GM18511 (cell line): ENCODE results near the gene CNIH1.
"Not testable (repeated sequence)": the region's sequence is repeated elsewhere in the genome, so short reads cannot be mapped to it uniquely, and the experiment has no call there.

Experiments used
- ATAC-seq: cut with Tn5 transposase; IDR thresholded peaks from one replicate; pipeline ENCODE4 v1.9.1; 2021; ENCODE audit warnings: mild to moderate bottlenecking, moderate library complexity; ENCODE audit not compliant: unreplicated experiment

Gene CNIH1

DNA sequence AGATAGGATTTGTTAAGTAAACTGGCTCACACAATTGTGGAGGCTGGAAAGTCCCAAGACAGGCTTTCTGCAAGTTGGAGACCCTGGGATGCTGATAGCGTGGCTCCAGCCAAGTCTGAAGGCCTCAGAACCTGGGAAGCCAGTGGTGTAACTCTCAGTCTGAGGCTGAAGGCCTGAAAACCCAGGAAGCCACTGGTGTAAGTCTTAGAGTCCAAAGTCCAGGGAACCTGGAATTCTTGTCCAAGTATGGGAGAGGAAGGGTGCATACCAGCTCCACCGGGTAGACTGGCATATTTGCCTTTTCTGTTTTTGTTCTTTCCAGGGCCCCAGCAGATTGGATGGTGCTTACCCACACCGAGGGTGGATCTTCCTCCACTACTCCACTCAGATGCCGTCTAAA, 29.5 kb upstream of the CNIH1 start:
- ATAC-seq: no peak

DNA sequence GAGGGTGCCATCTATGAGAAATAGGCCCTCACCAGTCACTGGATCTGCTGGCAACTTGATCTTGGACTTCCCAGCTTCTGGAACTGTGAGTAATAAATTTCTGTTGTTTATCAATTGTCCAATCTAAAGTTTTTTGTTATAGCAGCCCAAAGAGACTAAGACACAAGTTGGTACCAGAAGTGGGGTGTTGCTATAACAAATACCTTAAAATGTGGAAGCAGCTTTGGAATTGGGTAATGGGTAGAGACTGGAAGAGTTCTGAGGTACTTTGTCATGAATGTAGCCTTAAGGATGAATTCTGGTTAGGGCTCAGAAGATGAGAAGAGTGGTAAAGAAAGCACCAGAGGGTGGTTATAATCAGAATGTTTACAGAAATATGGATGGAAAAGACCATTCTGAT, 26.1 kb upstream of the CNIH1 start:
- ATAC-seq: no peak

DNA sequence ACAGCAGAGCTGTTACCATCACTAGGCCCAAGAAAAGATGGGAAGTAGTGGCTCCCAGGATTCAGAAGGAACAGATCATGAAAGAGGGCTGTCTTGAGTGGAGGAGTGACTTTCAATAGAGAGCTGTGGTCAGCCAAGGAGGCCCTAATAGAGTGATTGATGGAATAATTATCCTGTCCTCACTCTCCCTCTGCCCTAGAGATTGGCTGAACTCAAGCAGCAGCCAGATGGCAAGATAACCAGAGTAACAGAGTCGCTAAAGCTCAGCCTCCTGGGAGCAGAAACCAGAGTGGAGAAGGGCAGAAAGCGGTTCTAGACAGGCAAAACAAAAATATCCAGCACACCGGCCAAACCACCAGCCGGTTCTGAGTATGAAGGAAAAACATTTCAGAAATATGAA, 24.5 kb upstream of the CNIH1 start:
- no peak for ATAC-seq

DNA sequence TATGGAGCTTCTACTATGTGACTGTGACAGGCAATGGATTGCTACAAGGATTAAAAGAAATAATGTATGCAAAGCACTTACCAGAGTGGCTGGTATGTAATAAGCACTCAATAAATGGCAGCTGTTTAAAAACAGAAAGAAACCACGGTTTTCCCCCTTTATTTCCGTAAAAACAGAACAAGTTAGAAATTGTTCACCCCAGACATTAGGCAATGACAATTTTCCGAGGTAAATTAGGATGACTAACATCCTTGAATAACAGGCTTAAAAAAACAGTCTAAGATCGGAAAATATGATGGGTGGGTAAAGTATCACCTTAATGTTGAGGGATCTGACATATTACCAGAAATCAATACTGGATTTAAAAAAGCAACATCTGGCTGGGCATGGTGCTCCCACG, 20.9 kb upstream of the CNIH1 start:
- ATAC-seq: no peak

DNA sequence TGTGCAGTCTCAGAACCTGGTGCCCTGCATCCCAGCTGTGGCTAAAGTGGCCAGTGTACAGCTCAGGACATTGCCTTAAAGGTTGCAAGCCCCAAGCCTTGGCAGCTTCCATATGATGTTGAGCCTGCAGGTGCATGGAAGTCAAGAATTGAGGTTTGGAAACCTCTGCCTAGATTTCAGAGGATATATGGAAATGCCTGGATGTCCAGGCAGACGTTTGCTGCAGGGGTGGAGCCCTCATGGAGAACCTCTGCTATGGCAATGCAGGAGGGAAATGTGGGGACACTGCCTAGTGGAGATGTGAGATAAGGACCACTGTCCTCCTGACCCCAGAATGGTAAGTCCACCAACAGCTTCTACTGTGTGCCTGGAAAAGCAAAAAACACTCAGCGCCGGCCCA, 17.9 kb upstream of the CNIH1 start:
- no peak for ATAC-seq

DNA sequence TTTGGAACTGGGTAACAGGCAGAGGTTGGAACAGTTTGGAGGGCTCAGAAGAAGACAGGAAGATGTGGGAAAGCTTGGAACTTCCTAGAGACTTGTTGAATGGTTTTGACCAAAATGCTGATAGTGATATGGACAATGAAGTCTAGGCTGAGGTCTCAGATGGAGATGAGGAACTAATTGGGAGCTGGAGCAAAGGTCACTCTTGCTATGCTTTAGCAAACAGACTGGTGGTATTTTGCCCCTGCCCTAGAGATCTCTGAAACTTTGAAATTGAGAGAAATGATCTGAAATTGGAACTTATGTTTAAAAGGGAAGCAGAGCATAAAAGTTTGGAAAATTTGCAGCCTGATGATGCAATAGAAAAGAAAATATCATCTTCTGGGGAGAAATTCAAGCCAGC, 17.4 kb upstream of the CNIH1 start:
- not testable (repeated sequence) for ATAC-seq

DNA sequence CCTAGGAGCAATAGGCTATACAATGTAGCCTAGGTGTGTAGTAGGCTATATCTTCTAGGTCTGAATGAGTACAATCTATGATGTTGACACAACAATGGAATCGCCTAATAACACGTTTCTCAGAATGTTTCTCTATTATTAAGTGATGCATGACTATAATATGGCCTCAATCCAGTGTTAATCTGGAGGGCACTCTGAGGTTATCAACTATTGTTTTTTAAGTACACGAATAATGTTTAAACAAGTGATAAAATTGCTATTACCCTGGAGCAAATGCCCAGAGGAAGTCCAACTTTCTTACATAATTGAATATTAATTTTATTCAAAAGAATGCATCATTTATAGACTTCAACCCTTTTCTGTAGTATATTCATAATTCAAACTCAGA, 16.4 kb upstream of the CNIH1 start:
- no peak for ATAC-seq

DNA sequence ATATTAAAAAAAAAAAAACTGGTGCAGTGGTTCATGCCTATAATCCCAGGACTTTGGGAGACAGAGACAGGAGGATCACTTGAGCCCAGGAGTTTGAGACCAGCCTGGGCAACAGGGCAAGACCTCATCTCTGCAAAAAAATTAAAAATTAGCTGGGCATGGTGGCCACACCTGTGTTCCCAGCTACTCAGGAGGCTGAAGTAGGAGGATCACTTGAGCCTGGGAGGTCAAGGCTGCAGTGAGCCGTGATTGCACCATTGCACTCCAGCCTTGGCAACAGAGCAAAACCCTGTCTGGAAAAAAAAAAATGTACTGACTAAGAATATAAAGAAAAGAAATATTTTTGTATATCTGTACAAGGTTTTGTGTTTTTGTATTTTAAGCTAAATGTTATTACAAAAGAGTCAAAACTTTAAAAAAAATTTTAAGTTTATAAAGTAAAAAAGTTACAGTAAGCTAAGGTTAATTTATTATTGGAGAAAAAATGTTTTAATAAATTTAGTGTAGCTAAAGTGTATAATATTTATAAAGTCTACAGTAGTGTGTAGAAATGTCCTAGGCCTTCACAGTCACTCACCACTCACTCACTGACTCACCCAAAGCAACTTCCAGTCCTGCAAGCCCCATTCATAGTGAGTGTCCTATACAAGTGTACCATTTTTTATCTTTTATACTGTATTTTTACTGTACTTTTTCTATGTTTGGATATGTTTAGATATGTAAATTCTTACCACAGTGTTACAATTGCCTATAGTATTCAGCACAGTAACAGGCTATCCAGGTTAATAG, 15.8 kb upstream of the CNIH1 start:
- not testable (repeated sequence) for ATAC-seq

DNA sequence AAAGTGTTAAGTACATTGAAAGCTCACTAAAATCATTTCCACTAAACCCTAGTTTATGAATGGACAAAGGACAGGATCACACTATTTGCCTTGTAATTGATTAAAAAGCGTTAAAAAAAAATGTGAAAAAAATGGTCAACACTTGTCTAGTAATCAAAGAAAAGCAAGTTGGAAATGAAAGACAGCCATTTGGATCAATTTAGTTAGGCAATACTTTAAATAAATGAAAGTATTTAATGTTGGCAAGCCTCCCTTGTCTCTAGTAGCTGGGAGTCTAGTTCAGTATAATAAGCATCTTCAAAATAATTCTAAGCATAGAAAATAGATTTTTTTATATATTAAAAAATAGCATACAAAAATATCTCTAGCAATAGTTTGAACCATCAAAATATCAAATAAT, 14.2 kb upstream of the CNIH1 start:
- no peak for ATAC-seq

DNA sequence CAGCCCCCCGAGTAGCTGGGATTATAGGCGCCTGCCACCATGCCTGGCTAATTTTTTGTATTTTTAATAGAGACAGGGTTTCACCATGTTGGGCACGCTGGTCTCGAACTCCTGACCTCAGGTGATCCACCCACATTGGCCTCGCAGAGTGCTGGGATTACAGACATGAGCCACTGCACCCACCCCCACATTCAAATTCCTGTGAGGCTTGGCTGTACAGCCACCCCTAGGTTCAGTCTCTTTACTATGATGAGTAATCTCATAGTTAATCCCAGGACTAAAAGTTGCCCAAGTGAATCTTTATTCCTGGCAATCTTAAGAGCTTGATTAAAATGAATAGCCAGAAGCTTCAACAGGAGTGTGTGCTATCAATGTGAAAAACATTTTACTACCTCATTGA, 12.8 kb upstream of the CNIH1 start:
- not testable (repeated sequence) for ATAC-seq

DNA sequence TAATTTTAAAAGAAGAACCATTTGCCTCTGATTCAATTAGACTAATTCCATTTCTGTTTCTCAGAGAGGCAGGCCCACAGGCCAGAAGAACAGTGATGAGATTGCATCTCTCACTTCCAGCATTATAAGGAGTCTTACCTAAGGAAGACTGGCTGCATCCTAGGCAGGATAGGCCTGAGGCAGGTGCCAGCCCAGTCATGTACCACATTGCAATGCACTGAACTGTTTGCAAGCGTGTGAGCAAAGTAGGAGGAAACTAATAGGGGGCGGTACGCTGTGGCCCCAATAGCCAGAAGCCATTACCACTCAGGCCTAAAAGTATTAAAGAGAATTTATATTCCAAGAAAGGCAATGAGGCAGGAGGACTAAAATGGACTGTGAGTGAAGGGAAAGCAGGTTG, 12.1 kb upstream of the CNIH1 start:
- no peak for ATAC-seq

DNA sequence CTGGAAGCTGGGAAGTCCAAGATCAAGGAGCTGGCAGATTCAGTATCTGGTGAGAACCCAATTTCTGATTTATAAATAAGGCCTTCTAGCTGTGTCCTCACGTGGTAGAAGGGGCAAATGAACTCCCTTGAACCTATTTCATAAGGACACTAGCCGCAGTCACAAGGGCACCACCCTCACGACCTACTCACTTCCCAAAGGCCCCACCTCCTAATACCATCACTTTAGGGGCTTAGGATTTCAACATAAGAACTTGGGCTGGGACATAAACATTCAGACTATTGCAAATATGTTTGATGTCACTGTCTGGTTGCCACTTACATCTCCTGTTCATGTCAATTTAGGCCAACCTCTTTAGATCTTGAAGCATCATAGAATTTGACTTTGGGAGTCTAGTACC, 10.8 kb upstream of the CNIH1 start:
- ATAC-seq: no peak

DNA sequence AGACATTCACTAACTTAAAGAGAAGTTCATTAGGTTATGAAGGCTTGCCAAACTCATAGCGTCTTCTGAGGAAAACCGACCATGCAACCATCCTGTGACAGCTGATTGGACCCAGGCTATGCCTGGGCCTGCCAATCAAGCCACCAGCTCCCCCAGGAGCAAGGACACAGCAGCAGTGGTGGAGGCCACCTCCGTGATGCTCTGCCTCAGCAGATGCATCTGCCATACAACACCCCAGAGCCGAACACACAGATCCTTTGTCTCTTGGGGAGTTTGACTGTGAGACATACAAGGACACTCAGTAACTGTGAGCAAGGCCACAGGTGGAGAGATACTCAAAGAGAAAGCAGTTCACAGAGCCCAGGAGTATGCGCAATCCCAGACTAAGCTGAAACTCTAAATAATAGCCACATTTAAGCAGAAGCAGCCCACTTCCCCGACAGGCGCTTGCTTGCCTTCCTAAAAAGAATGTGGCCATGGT, 10.0 kb upstream of the CNIH1 start:
- no peak for ATAC-seq

DNA sequence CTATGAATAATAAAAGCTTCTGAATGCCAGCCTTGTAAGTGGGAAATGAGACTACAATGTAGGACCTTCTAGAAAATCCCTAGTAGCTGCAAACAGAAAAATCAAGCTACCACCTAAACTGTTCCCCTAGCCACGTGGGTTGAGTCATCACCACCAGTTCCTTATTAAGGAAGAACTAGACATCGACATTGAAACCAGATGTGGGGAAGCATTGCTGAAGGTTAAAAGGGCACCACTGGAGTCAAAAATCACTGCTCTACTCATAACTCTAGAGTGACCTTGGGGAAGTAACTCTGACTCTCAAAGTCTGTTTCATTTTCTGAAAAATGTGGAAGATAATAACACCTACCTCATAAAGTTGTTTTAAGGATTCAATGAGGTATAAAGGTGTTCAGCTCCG, 9.4 kb upstream of the CNIH1 start:
- peak; percentile 90 for ATAC-seq

DNA sequence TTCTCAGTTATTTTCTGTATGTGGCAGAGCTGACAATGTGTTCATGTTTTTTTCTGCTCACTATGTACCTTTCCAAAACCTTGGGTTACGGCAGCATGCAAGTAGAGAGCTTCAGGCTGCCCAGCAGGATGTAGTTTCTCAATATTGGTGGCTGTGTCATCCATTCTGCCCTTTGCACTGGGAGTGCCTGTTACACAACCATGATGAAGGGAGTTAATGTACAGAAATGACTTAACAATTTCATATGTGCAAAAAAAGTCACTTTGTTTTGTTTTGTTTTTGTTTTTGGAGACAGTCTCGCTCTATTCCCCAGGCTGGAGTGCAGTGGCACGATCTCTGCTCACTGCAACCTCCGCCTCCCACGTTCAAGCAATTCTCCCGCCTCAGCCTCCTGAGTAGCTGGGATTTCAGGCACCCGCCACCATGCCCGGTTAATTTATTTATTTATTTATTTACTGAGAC, 6.1 kb upstream of the CNIH1 start:
- ATAC-seq: no peak

DNA sequence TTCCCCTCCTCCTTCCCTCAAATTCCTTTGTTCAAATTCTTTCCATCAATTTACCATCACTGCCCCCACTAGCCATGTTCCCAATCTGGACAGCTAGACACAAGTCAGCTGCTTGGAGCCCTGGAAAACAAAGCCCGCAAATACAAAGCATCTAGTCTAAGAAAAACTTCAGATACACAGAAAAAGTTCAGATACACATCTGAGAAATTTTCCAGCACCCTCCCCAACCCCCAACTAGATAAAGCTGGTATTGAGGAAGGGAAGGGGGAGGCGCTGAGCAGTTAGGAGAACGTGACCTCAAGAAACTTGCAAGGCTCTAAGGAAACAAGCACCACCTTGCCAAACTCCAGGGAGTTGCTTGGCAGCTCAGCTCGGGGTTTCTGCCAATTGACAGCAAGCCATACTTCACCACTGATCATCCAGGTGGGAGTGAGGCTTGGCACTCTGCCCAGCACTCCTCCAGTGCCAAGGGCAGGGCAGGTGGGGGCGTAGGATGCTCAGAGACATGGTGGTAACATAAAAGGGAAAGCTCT, 5.1 kb upstream of the CNIH1 start:
- no peak for ATAC-seq

DNA sequence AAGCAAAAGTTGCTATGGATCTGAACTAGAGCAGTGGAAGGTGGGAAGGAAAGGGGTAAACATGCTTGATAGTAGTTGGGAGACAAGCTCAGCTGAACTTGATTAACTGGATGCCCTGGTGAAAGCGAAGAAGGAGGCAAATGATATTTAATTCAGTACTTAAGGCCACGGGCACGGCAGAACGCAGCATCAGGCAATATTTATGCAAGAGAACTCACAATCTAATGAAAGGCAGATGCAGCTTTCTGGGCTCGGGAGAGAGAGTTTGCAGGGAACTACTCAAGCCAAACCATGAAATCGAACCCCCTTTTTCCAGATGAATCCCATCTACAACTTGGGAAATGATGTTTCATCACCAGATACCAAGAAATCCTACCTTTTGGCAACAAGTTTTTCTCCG, 3.5 kb upstream of the CNIH1 start:
- ATAC-seq: no peak

DNA sequence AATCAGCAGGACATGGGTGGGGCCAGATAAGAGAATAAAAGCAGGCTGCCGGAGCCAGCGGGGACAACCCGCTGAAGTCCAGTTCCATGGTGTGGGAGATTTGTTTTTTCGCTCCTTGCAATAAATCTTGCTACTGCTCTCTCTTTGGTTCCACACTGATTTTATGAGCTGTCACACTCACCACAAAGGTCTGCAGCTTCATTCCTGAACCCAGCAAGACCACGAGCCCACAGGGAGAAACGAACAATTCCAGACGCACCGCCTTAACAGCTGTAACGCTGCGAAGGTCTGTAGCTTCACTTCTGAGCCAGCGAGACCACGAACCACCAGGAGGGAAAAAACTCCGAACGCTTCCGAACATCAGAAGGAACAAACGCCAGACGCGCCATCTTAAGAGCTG, 2.8 kb upstream of the CNIH1 start:
- no peak for ATAC-seq

DNA sequence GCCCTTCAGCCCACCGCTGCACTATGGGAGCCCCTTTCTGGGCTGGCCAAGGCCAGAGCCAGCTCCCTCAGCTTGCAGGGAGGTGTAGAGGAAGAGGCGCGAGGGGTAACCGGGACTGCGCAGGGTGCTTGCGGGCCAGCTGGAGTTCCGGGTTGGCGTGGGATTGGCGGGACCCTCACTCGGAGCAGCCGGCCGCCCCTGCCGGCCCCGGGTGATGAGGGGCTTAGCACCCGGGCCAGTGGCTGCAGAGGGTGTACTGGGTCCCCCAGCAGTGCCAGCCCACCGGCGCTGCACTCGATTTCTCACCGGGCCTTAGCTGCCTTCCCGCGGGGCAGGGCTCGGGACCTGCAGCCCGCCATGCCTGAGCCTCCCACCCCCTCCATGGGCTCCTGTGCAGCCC, 1.8 kb upstream of the CNIH1 start:
- ATAC-seq: not testable (repeated sequence)

DNA sequence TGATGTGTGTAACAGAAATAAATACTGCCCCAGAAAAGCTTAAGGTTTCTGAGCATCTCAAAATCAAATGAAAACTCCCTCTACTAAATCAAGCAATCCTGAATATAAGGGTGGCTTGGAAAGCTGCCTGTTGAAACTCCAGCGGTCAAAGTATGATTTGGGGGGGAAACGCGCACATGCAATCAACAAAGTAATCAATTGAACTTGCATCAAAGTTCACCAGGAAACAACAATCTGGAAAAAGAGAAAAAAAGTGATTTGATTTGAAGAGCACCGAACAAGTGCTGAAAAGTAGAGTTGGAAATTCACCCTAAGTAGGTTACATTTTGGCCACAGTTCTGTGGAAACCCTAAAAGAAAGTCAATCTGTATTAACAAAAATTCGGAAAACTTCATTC, 700 bp downstream of the CNIH1 start:
- ATAC-seq: no peak

DNA sequence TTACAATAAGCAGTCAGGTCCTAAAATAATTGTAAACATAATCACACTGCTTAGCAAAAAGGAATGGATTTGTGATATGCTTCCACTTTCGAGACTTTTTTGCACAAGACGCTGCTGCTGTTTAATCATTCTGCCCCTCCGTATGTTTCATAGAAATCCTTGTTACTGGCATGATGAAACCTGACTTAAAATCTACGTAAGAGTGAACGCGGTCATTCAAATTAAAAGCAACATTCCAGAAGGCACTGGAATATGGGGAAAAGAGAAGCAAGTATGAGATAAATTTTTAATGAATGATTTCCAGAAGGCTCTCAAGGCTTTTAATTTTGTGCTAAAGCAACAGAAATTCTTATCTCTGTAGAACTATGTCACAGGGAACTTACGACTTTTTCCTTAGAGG, 1.1 kb downstream of the CNIH1 start:
- no peak for ATAC-seq

DNA sequence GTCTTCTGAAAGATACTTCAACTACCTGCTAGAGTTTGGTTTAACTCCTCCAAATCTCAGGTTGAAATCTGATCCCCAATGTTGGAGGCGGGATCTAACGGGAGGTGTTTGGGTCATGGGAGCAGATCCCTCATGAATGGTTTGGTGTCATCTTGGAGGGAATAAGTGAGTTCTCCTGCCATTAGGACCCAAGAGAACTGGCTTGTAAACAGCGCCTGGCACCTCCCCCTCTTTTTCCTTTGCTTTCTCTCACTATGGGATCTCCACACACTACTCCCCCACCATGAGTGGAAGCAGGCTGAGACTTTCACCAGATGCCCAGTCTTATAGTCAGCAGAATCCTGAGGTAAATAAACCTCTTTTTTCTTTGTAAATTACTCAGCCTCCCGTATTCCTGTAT, 2.5 kb downstream of the CNIH1 start:
- ATAC-seq: no peak

DNA sequence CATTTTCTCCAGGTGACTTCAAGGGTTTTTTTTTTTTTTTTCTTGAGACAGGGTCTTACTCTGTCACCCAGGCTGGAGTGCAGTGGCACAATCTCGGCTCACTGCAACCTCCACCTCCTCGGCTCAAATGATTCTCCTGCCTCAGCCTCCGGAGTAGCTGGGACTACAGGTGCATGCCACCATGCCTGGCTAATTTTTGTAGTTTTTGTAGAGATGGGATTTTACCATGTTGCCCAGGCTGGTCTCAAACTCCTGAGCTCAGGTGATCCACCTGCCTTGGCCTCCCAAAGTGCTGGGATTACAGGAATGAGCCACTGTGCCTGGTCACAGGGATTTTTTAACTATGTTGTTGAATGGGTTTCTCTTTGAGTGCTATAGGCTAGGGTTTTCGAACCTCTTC, 3.2 kb downstream of the CNIH1 start:
- ATAC-seq: not testable (repeated sequence)
